Measurements from ENCODE around the gene PLEKHG4B.

GRCh38 chr5:48192-48591 lies 43.8 kb upstream of the PLEKHG4B start:
- TF ChIP-seq, protein P1, sequence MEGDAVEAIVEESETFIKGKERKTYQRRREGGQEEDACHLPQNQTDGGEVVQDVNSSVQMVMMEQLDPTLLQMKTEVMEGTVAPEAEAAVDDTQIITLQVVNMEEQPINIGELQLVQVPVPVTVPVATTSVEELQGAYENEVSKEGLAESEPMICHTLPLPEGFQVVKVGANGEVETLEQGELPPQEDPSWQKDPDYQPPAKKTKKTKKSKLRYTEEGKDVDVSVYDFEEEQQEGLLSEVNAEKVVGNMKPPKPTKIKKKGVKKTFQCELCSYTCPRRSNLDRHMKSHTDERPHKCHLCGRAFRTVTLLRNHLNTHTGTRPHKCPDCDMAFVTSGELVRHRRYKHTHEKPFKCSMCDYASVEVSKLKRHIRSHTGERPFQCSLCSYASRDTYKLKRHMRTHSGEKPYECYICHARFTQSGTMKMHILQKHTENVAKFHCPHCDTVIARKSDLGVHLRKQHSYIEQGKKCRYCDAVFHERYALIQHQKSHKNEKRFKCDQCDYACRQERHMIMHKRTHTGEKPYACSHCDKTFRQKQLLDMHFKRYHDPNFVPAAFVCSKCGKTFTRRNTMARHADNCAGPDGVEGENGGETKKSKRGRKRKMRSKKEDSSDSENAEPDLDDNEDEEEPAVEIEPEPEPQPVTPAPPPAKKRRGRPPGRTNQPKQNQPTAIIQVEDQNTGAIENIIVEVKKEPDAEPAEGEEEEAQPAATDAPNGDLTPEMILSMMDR (IDR thresholded peaks at IDR 0.05; ENCODE audit: low read length), result no peak
- TF ChIP-seq EZH2 (optimal IDR thresholded peaks at IDR 0.05; ENCODE audit: low read depth, low read length), result no peak
- no peak for TF ChIP-seq EZH2phosphoT487 (IDR thresholded peaks at IDR 0.05; ENCODE audit: low read length)

Data from MM.1S (cell line).